ACC112 (cell line): ENCODE data around the gene TBX2.

ENCODE experiments used
- H2AFZ ChIP-seq: fragments of 200-600 bp; sonication (generic); one replicate; pipeline ENCODE4 v1.6.0; 2017; ENCODE audit warnings: antibody characterized with exemption, low read length; ENCODE audit not compliant: unreplicated experiment
- H3K27ac ChIP-seq: fragments of 200-600 bp; sonication (generic); 2 replicates; pipeline ENCODE4 v1.5.1; 2014; ENCODE audit warnings: low read depth, mild to moderate bottlenecking, antibody characterized with exemption, low read length, moderate library complexity
- H3K27me3 ChIP-seq: fragments of 200-600 bp; sonication (generic); 2 replicates; pipeline ENCODE4 v1.6.1; 2014; ENCODE audit warnings: mild to moderate bottlenecking, antibody characterized with exemption, low read length, moderate library complexity, mixed read lengths; ENCODE audit not compliant: insufficient read depth
- H3K36me3 ChIP-seq: fragments of 200-600 bp; sonication (generic); 2 replicates; pipeline ENCODE4 v1.6.1; 2016; ENCODE audit warnings: mild to moderate bottlenecking, antibody characterized with exemption, low read length, moderate library complexity, mixed read lengths; ENCODE audit not compliant: insufficient read depth
- H3K4me1 ChIP-seq: fragments of 200-600 bp; sonication (generic); one replicate; pipeline ENCODE4 v1.6.1; 2016; ENCODE audit warnings: low read length, mixed read lengths; ENCODE audit not compliant: insufficient read depth, unreplicated experiment, control insufficient read depth
- H3K4me3 ChIP-seq: fragments of 200-600 bp; sonication (generic); 2 replicates; pipeline ENCODE4 v1.5.1; 2014; ENCODE audit warnings: mild to moderate bottlenecking, low read depth, low read length
- H3K79me2 ChIP-seq: fragments of 200-600 bp; sonication (generic); one replicate; pipeline ENCODE4 v1.6.0; 2016; ENCODE audit warnings: low read length; ENCODE audit not compliant: control insufficient read depth, unreplicated experiment, insufficient read depth

TBX2 gene

GRCh38 chr17:61369751-61370150 is 29.9 kb upstream of the TBX2 start:
- Histone ChIP-seq H3K36me3 (no peaks in the 10 kb centered on the region), H3K4me3 (no peak overlapping the region), H3K27ac (no peak overlapping the region), H3K79me2 (no peaks in the 10 kb centered on the region), H3K27me3 (no peaks in the 10 kb centered on the region), H2AFZ (no peak overlapping the region), H3K4me1 (no peaks in the 10 kb centered on the region)

- H3K36me3 ChIP-seq: no peaks in the 10 kb centered on the region
- no peak overlapping the region for H3K4me3 ChIP-seq
- H3K79me2 ChIP-seq: no peaks in the 10 kb centered on the region
- no peaks in the 10 kb centered on the region for H3K4me1 ChIP-seq
- H2AFZ ChIP-seq: no peak overlapping the region
- H3K27ac ChIP-seq: no peak overlapping the region
- no peaks in the 10 kb centered on the region for H3K27me3 ChIP-seq
These were observed 28.5 kb upstream of the TBX2 start for GRCh38 chr17:61371179-61371578.

- Histone ChIP-seq H3K27ac (no peak overlapping the region), H2AFZ (no peak overlapping the region), H3K79me2 (no peaks in the 10 kb centered on the region), H3K4me1 (no peaks in the 10 kb centered on the region), H3K36me3 (no peaks in the 10 kb centered on the region), H3K4me3 (no peak overlapping the region), H3K27me3 (no peaks in the 10 kb centered on the region)
These were observed 28.0 kb upstream of the TBX2 start for GRCh38 chr17:61371606-61372005.

GRCh38 chr17:61372436-61372835 is 27.2 kb upstream of the TBX2 start:
- no peaks in the 10 kb centered on the region for H3K27me3 ChIP-seq
- no peaks in the 10 kb centered on the region for H3K79me2 ChIP-seq
- H3K27ac ChIP-seq: no peak overlapping the region
- H2AFZ ChIP-seq: no peak overlapping the region
- H3K4me3 ChIP-seq: no peak overlapping the region
- no peaks in the 10 kb centered on the region for H3K36me3 ChIP-seq
- no peaks in the 10 kb centered on the region for H3K4me1 ChIP-seq

- Histone ChIP-seq H3K27me3 (no peaks in the 10 kb centered on the region), H3K36me3 (no peaks in the 10 kb centered on the region), H2AFZ (no peak overlapping the region), H3K27ac (no peak overlapping the region), H3K4me3 (no peak overlapping the region), H3K79me2 (no peaks in the 10 kb centered on the region), H3K4me1 (no peaks in the 10 kb centered on the region)
These were observed 22.5 kb upstream of the TBX2 start for GRCh38 chr17:61376931-61377838.

- Histone ChIP-seq H3K79me2 (no peaks in the 10 kb centered on the region), H3K27ac (no peak overlapping the region)
These were observed 20.8 kb upstream of the TBX2 start for GRCh38 chr17:61378658-61379456.

GRCh38 chr17:61379457-61380216 is 20.0 kb upstream of the TBX2 start:
- Histone ChIP-seq H3K27me3 (no peaks in the 10 kb centered on the region), H3K4me1 (no peaks in the 10 kb centered on the region), H3K36me3 (no peaks in the 10 kb centered on the region), H3K4me3 (no peak overlapping the region), H3K27ac (no peak overlapping the region), H3K79me2 (no peaks in the 10 kb centered on the region), H2AFZ (no peak overlapping the region)

More at GRCh38 chr17:61378658-61379456, 20.8 kb upstream of the TBX2 start:
- no peak overlapping the region for H2AFZ ChIP-seq
- H3K36me3 ChIP-seq: no peaks in the 10 kb centered on the region
- no peak overlapping the region for H3K4me3 ChIP-seq
- no peaks in the 10 kb centered on the region for H3K4me1 ChIP-seq
- no peaks in the 10 kb centered on the region for H3K27me3 ChIP-seq

- H3K36me3 ChIP-seq: no peaks in the 10 kb centered on the region
- H2AFZ ChIP-seq: no peak overlapping the region
- no peak overlapping the region for H3K27ac ChIP-seq
- H3K27me3 ChIP-seq: no peaks in the 10 kb centered on the region
- H3K4me3 ChIP-seq: no peak overlapping the region
- no peaks in the 10 kb centered on the region for H3K79me2 ChIP-seq
- no peaks in the 10 kb centered on the region for H3K4me1 ChIP-seq
These were observed 19.3 kb upstream of the TBX2 start for GRCh38 chr17:61380217-61380835.

- Histone ChIP-seq H3K4me1 (peaks cover 2% of the 10 kb centered on the region), H3K4me3 (no peak overlapping the region), H2AFZ (no peak overlapping the region), H3K27me3 (no peaks in the 10 kb centered on the region), H3K79me2 (no peaks in the 10 kb centered on the region), H3K36me3 (no peaks in the 10 kb centered on the region), H3K27ac (no peak overlapping the region)
These were observed 18.7 kb upstream of the TBX2 start for GRCh38 chr17:61380836-61381525.

GRCh38 chr17:61381537-61381936 is 18.1 kb upstream of the TBX2 start:
- peaks cover 5% of the 10 kb centered on the region for H3K4me1 ChIP-seq
- no peaks in the 10 kb centered on the region for H3K36me3 ChIP-seq
- no peak overlapping the region for H3K4me3 ChIP-seq
- no peaks in the 10 kb centered on the region for H3K79me2 ChIP-seq
- H2AFZ ChIP-seq: no peak overlapping the region
- H3K27me3 ChIP-seq: no peaks in the 10 kb centered on the region
- H3K27ac ChIP-seq: no peak overlapping the region
